ENCODE data around the gene DCAKD. TPM values are rescaled to one million over a fixed set of nuclear protein-coding genes. Genes with fewer than 3 reads are reported as not detected.

DCAKD gene
- total RNA-seq, 1 donor from 2014 or later: 22.2 TPM

GRCh38 chr17:45031231-45032173 is 19.9 kb downstream of the DCAKD start:
- DNase-seq (ENCODE audit: low read depth in 2 of 2): no peak

GRCh38 chr17:45030733-45031132 is 20.7 kb downstream of the DCAKD start:
- no peak for DNase-seq (ENCODE audit: low read depth in 2 of 2)

- no peak for DNase-seq (ENCODE audit: low read depth in 2 of 2)
These were observed 21.5 kb downstream of the DCAKD start for GRCh38 chr17:45029758-45030423.

GRCh38 chr17:45029096-45029495 is 22.3 kb downstream of the DCAKD start:
- DNase-seq (ENCODE audit: low read depth in 2 of 2): no peak

- DNase-seq (ENCODE audit: low read depth in 2 of 2): no peak
These were observed 28.6 kb downstream of the DCAKD start for GRCh38 chr17:45022655-45023339.

GRCh38 chr17:45022288-45022648 is 29.2 kb downstream of the DCAKD start:
- no peak for DNase-seq (ENCODE audit: low read depth in 2 of 2)

GRCh38 chr17:45021607-45022287 is 29.7 kb downstream of the DCAKD start:
- peak; percentile 11 to 58 for DNase-seq (ENCODE audit: low read depth in 2 of 2)

GRCh38 chr17:45020354-45021138 is 30.9 kb downstream of the DCAKD start:
- DNase-seq (ENCODE audit: low read depth in 2 of 2): peak; percentile 56 to 78

- DNase-seq (ENCODE audit: low read depth in 2 of 2): peak in 1 of 2 donors; percentile 49
These were observed 32.4 kb downstream of the DCAKD start for GRCh38 chr17:45018848-45019711.

GRCh38 chr17:45018514-45018847 is 33.0 kb downstream of the DCAKD start:
- DNase-seq (ENCODE audit: low read depth in 2 of 2): no peak

GRCh38 chr17:45016823-45017222 is 34.6 kb downstream of the DCAKD start:
- DNase-seq (ENCODE audit: low read depth in 2 of 2): peak in 1 of 2 donors; percentile 14

GRCh38 chr17:45016237-45016636 is 35.2 kb downstream of the DCAKD start:
- no peak for DNase-seq (ENCODE audit: low read depth in 2 of 2)

- DNase-seq (ENCODE audit: low read depth in 2 of 2): no peak
These were observed 38.1 kb downstream of the DCAKD start for GRCh38 chr17:45013021-45013997.

- no peak for DNase-seq (ENCODE audit: low read depth in 2 of 2)
These were observed 39.7 kb downstream of the DCAKD start for GRCh38 chr17:45011767-45012166.

- no peak for DNase-seq (ENCODE audit: low read depth in 2 of 2)
These were observed 41.6 kb downstream of the DCAKD start for GRCh38 chr17:45009676-45010467.

- DNase-seq (ENCODE audit: low read depth in 2 of 2): no peak
These were observed 43.2 kb downstream of the DCAKD start for GRCh38 chr17:45008216-45008615.

GRCh38 chr17:45006927-45007461 is 44.4 kb downstream of the DCAKD start:
- DNase-seq (ENCODE audit: low read depth in 2 of 2): no peak

GRCh38 chr17:45005700-45006099 is 45.7 kb downstream of the DCAKD start:
- no peak for DNase-seq (ENCODE audit: low read depth in 2 of 2)
